MM.1S (cell line): ENCODE data around the gene CAMK2G.

Experiments used
- DNase-seq: peaks from one replicate; pipeline ENCODE4 v3.0.0-alpha.2; 2015
- H2AFZ ChIP-seq: fragments of 300-600 bp; sonication (generic); 2 replicates; pipeline ENCODE4 v1.6.0; 2016; ENCODE audit warnings: antibody characterized with exemption, low read length
- H3F3A ChIP-seq: fragments of 300-600 bp; sonication (generic); 2 replicates; pipeline ENCODE4 v1.6.1; 2016; ENCODE audit warnings: mild to moderate bottlenecking, antibody characterized with exemption, low read length, moderate library complexity, mixed read lengths; ENCODE audit not compliant: insufficient read depth
- H3K27ac ChIP-seq: fragments of 300-600 bp; sonication (generic); 2 replicates; pipeline ENCODE4 v1.5.1; 2016; ENCODE audit warnings: mild to moderate bottlenecking, low read length
- H3K27me3 ChIP-seq: fragments of 300-600 bp; sonication (generic); replicated peaks from 2 replicates; pipeline ENCODE4 v1.6.0; 2016; ENCODE audit warnings: low read length; ENCODE audit not compliant: insufficient read depth
- H3K36me3 ChIP-seq: fragments of 300-600 bp; sonication (generic); replicated peaks from 2 replicates; pipeline ENCODE4 v1.6.1; 2016; ENCODE audit warnings: mild to moderate bottlenecking, low read length, mixed read lengths; ENCODE audit not compliant: insufficient read depth
- H3K4me1 ChIP-seq: fragments of 300-600 bp; sonication (generic); 2 replicates; pipeline ENCODE4 v1.6.1; 2016; ENCODE audit warnings: low read length, mixed read lengths
- H3K4me2 ChIP-seq: fragments of 300-600 bp; sonication (generic); 2 replicates; pipeline ENCODE4 v1.6.0; 2016; ENCODE audit warnings: low read depth, low read length
- H3K4me3 ChIP-seq: fragments of 300-600 bp; sonication (generic); 2 replicates; pipeline ENCODE4 v1.5.1; 2016; ENCODE audit warnings: low read length, mixed read lengths
- H3K79me2 ChIP-seq: fragments of 300-600 bp; sonication (generic); 2 replicates; pipeline ENCODE4 v1.6.1; 2016; ENCODE audit warnings: mixed run types, low read length, mixed read lengths
- H3K9ac ChIP-seq: fragments of 300-600 bp; sonication (generic); 2 replicates; pipeline ENCODE4 v1.6.1; 2016; ENCODE audit warnings: low read length, mixed read lengths
- H3K9me2 ChIP-seq: fragments of 300-600 bp; sonication (generic); replicated peaks from 2 replicates; pipeline ENCODE4 v1.6.1; 2016; ENCODE audit warnings: mild to moderate bottlenecking, low read length, mixed read lengths; ENCODE audit not compliant: insufficient read depth
- H3K9me3 ChIP-seq: fragments of 300-600 bp; sonication (generic); replicated peaks from 2 replicates; pipeline ENCODE4 v1.6.1; 2016; ENCODE audit warnings: mild to moderate bottlenecking, low read length, mixed read lengths; ENCODE audit not compliant: insufficient read depth
- H4K20me1 ChIP-seq: fragments of 300-600 bp; sonication (generic); 2 replicates; pipeline ENCODE4 v1.6.1; 2016; ENCODE audit warnings: mild to moderate bottlenecking, low read length, moderate library complexity, mixed read lengths; ENCODE audit not compliant: insufficient read depth
- CTCF ChIP-seq: fragments of 300-600 bp; sonication (generic); IDR thresholded peaks from 2 replicates; pipeline ENCODE4 v1.5.1; 2016; ENCODE audit warnings: antibody characterized with exemption, low read length, mixed read lengths
- EZH2 ChIP-seq: fragments of 300-600 bp; sonication (generic); optimal IDR thresholded peaks from 2 replicates; pipeline ENCODE3; 2017; ENCODE audit warnings: low read depth, mild to moderate bottlenecking, antibody characterized with exemption, low read length, mixed read lengths
- EZH2phosphoT487 ChIP-seq: fragments of 300-600 bp; sonication (generic); IDR thresholded peaks from 2 replicates; pipeline ENCODE4 v1.6.1; 2018; ENCODE audit warnings: antibody characterized with exemption, low read length

CAMK2G gene

GRCh38 chr10:73819081-73819480 lies 55.3 kb downstream of the CAMK2G start:
- H3K79me2 ChIP-seq, result no peaks in the 10 kb centered on the region
- H4K20me1 ChIP-seq, result no peaks in the 10 kb centered on the region
- no peak overlapping the region for H3K27ac ChIP-seq

GRCh38 chr10:73818402-73818801 lies 56.0 kb downstream of the CAMK2G start:
- Histone ChIP-seq H3K27me3 (no peaks in the 10 kb centered on the region), H4K20me1 (no peaks in the 10 kb centered on the region), H3K27ac (no peak overlapping the region), H3K9ac (no peak overlapping the region), H3K36me3 (no peaks in the 10 kb centered on the region), H2AFZ (no peak overlapping the region), H3K4me3 (no peak overlapping the region), H3K9me3 (no peaks in the 10 kb centered on the region), H3K79me2 (no peaks in the 10 kb centered on the region), H3K9me2 (no peaks in the 10 kb centered on the region), H3K4me1 (no peaks in the 10 kb centered on the region), H3F3A (no peaks in the 10 kb centered on the region), H3K4me2 (no peak overlapping the region)
- TF ChIP-seq EZH2phosphoT487 (no peak), CTCF (no peak), EZH2 (no peak)
- no peak for DNase-seq

More at GRCh38 chr10:73819081-73819480, 55.3 kb downstream of the CAMK2G start:
- Histone ChIP-seq H3K36me3 (no peaks in the 10 kb centered on the region), H3K9me2 (no peaks in the 10 kb centered on the region), H3K27me3 (no peaks in the 10 kb centered on the region), H3K4me1 (no peaks in the 10 kb centered on the region), H3K9ac (no peak overlapping the region), H3K4me2 (no peak overlapping the region), H3K4me3 (no peak overlapping the region), H3K9me3 (no peaks in the 10 kb centered on the region), H2AFZ (no peak overlapping the region), H3F3A (no peaks in the 10 kb centered on the region)
- no peak for DNase-seq
- TF ChIP-seq EZH2 (no peak), EZH2phosphoT487 (no peak), CTCF (no peak)

GRCh38 chr10:73817826-73818225 lies 56.5 kb downstream of the CAMK2G start:
- Histone ChIP-seq H4K20me1 (no peaks in the 10 kb centered on the region), H3F3A (peaks cover under 1% of the 10 kb centered on the region; the same call in 1 of the 2 replicates), H3K4me2 (no peak overlapping the region), H3K9ac (no peak overlapping the region), H3K36me3 (no peaks in the 10 kb centered on the region), H3K27ac (no peak overlapping the region), H3K4me3 (no peak overlapping the region), H3K27me3 (no peaks in the 10 kb centered on the region), H3K9me2 (no peaks in the 10 kb centered on the region), H3K79me2 (no peaks in the 10 kb centered on the region), H3K4me1 (no peaks in the 10 kb centered on the region), H2AFZ (no peak overlapping the region), H3K9me3 (no peaks in the 10 kb centered on the region)
- TF ChIP-seq CTCF, result no peak
- no peak for TF ChIP-seq EZH2phosphoT487
- TF ChIP-seq EZH2, result no peak
- DNase-seq, result no peak
